ENCODE data around the gene KRT12. TPM values are rescaled to one million over a fixed set of nuclear protein-coding genes. Genes with fewer than 3 reads are reported as not detected.
"Not testable (repeated sequence)": the region's sequence is repeated elsewhere in the genome, so short reads cannot be mapped to it uniquely, and the experiment has no call there.

Gene KRT12
- total RNA-seq, 2 experiments from 2014 or later = not detected

- Mint-ChIP-seq H3K4me1 (peaks cover 35% of the 10 kb centered on the region), H3K27me3 (peaks cover 5% of the 10 kb centered on the region), H3K36me3 (ENCODE audit: low read depth) (peaks cover 7% of the 10 kb centered on the region), H3K4me3 (no peak overlapping the region), H3K9me3 (no peaks in the 10 kb centered on the region), H3K27ac (no peak overlapping the region)
- ChIA-PET CTCF (no interaction called here), POLR2A (no interaction called here)
- DNase-seq = no peak
Observed at GRCh38 chr17:40824015-40824832, 42.8 kb downstream of the KRT12 start.

- H3K27ac Mint-ChIP-seq = no peak within 1 kb of the TSS
- H3K4me3 Mint-ChIP-seq = no peak within 1 kb of the TSS
- peaks cover 41% of the 10 kb centered on the region for H3K4me1 Mint-ChIP-seq
- H3K27me3 Mint-ChIP-seq = peaks cover 5% of the 10 kb centered on the region
- ChIA-PET CTCF (no interaction called here), POLR2A (no interaction called here)
- H3K9me3 Mint-ChIP-seq = no peaks in the 10 kb centered on the region
- peaks cover 19% of the 10 kb centered on the region for H3K36me3 Mint-ChIP-seq (ENCODE audit: low read depth)
- no peak for DNase-seq
Observed at GRCh38 chr17:40822132-40822812, 44.8 kb downstream of the KRT12 start, which contains the start of gene KRT10. TSS of gene KRT10 (minus strand) at chr17:40822614. CDS start at chr17:40822585, 29 bp downstream.

- no peak for DNase-seq
- ChIA-PET CTCF (no interaction called here), POLR2A (no interaction called here)
- Mint-ChIP-seq H3K4me1 (peaks cover 45% of the 10 kb centered on the region), H3K4me3 (no peak overlapping the region), H3K27me3 (peaks cover 5% of the 10 kb centered on the region), H3K36me3 (ENCODE audit: low read depth) (peaks cover 24% of the 10 kb centered on the region), H3K27ac (no peak overlapping the region), H3K9me3 (no peaks in the 10 kb centered on the region)
Observed at GRCh38 chr17:40821536-40821935, 45.5 kb downstream of the KRT12 start.

- CTCF ChIA-PET = interaction anchor here (1.0 kb wide), 2 partner anchors 828 to 868 kb away, joined by 3 to 4 read pairs; no protein-coding TSS in a partner anchor
- H3K4me1 Mint-ChIP-seq = peaks cover 42% of the 10 kb centered on the region
- no peak for DNase-seq
- POLR2A ChIA-PET = interaction anchor here (2.6 kb wide), 1 partner anchor 173 kb away, joined by 19 read pairs; the partner anchor contains the start of gene SMARCE1
- peak overlapping the region; percentile 30 for H3K4me3 Mint-ChIP-seq
- H3K36me3 Mint-ChIP-seq (ENCODE audit: low read depth) = peaks cover 24% of the 10 kb centered on the region
- H3K27me3 Mint-ChIP-seq = no peaks in the 10 kb centered on the region
- no peaks in the 10 kb centered on the region for H3K9me3 Mint-ChIP-seq
- H3K27ac Mint-ChIP-seq = no peak overlapping the region
Observed at GRCh38 chr17:40820228-40820838, 46.7 kb downstream of the KRT12 start.

GRCh38 chr17:40819528-40820125 lies 47.4 kb downstream of the KRT12 start:
- ChIA-PET POLR2A (interaction anchor here (1.3 to 2.6 kb wide), 3 partner anchors 172 to 870 kb away, joined by 3 to 19 read pairs (median 6); partner anchors contain the start of gene SMARCE1), CTCF (interaction anchor here (0.6 to 2.4 kb wide), 10 partner anchors 16 to 869 kb away, joined by 3 to 11 read pairs (median 4); no protein-coding TSS in a partner anchor)
- peaks cover 24% of the 10 kb centered on the region for H3K36me3 Mint-ChIP-seq (ENCODE audit: low read depth)
- peaks cover 1% of the 10 kb centered on the region for H3K27me3 Mint-ChIP-seq
- H3K4me3 Mint-ChIP-seq = peak overlapping the region; percentile 74
- H3K9me3 Mint-ChIP-seq = no peaks in the 10 kb centered on the region
- DNase-seq = no peak
- peaks cover 42% of the 10 kb centered on the region for H3K4me1 Mint-ChIP-seq
- H3K27ac Mint-ChIP-seq = peak overlapping the region; percentile 69

- peaks cover 8% of the 10 kb centered on the region for H3K27me3 Mint-ChIP-seq
- peak overlapping the region; percentile 85 for H3K4me3 Mint-ChIP-seq
- H3K27ac Mint-ChIP-seq = peak overlapping the region; percentile 81
- CTCF ChIA-PET = interaction anchor here (0.6 to 2.4 kb wide), 14 partner anchors 14 to 1199 kb away, joined by 3 to 11 read pairs (median 3); partner anchors contain the start of gene EIF1
- H3K9me3 Mint-ChIP-seq = no peaks in the 10 kb centered on the region
- POLR2A ChIA-PET = interaction anchor here (0.6 to 2.6 kb wide), 11 partner anchors 14 to 871 kb away, joined by 3 to 19 read pairs (median 5); partner anchors contain the start of genes EIF1, KRTAP16-1 and SMARCE1
- peaks cover 38% of the 10 kb centered on the region for H3K4me1 Mint-ChIP-seq
- DNase-seq = peak; percentile 87
- peaks cover 24% of the 10 kb centered on the region for H3K36me3 Mint-ChIP-seq (ENCODE audit: low read depth)
Observed at GRCh38 chr17:40818733-40819527, 48.1 kb downstream of the KRT12 start.

- Mint-ChIP-seq H3K27ac (peak overlapping the region; percentile 81), H3K9me3 (no peaks in the 10 kb centered on the region), H3K4me3 (peak overlapping the region; percentile 85), H3K27me3 (peaks cover 11% of the 10 kb centered on the region), H3K4me1 (peaks cover 37% of the 10 kb centered on the region), H3K36me3 (ENCODE audit: low read depth) (peaks cover 24% of the 10 kb centered on the region)
- POLR2A ChIA-PET = interaction anchor here (0.6 to 2.6 kb wide), 11 partner anchors 15 to 871 kb away, joined by 3 to 19 read pairs (median 5); partner anchors contain the start of genes EIF1, KRTAP16-1 and SMARCE1
- CTCF ChIA-PET = interaction anchor here (0.7 to 2.4 kb wide), 12 partner anchors 15 to 1200 kb away, joined by 3 to 11 read pairs (median 3); no protein-coding TSS in a partner anchor
- no peak for DNase-seq
Observed at GRCh38 chr17:40818343-40818732, 48.7 kb downstream of the KRT12 start.

GRCh38 chr17:40817103-40817682 lies 49.8 kb downstream of the KRT12 start:
- no peaks in the 10 kb centered on the region for H3K9me3 Mint-ChIP-seq
- peaks cover 16% of the 10 kb centered on the region for H3K27me3 Mint-ChIP-seq
- ChIA-PET CTCF (interaction anchor here (2.4 kb wide), 1 partner anchor 846 kb away, joined by 11 read pairs; no protein-coding TSS in a partner anchor), POLR2A (no interaction called here)
- peak overlapping the region; percentile 58 for H3K27ac Mint-ChIP-seq
- peaks cover 37% of the 10 kb centered on the region for H3K4me1 Mint-ChIP-seq
- H3K36me3 Mint-ChIP-seq (ENCODE audit: low read depth) = peaks cover 24% of the 10 kb centered on the region
- H3K4me3 Mint-ChIP-seq = peak overlapping the region; percentile 69
- no peak for DNase-seq

GRCh38 chr17:40816569-40816968 lies 50.5 kb downstream of the KRT12 start:
- ChIA-PET POLR2A (no interaction called here), CTCF (no interaction called here)
- Mint-ChIP-seq H3K9me3 (no peaks in the 10 kb centered on the region), H3K27ac (no peak overlapping the region), H3K36me3 (ENCODE audit: low read depth) (peaks cover 24% of the 10 kb centered on the region), H3K4me1 (peaks cover 37% of the 10 kb centered on the region), H3K4me3 (no peak overlapping the region), H3K27me3 (peaks cover 20% of the 10 kb centered on the region)
- no peak for DNase-seq

- Mint-ChIP-seq H3K9me3 (no peaks in the 10 kb centered on the region), H3K27ac (no peak overlapping the region), H3K4me3 (no peak overlapping the region), H3K36me3 (ENCODE audit: low read depth) (peaks cover 23% of the 10 kb centered on the region), H3K27me3 (peaks cover 27% of the 10 kb centered on the region), H3K4me1 (peaks cover 32% of the 10 kb centered on the region)
- POLR2A ChIA-PET = no interaction called here
- CTCF ChIA-PET = interaction anchor here (0.7 kb wide), 1 partner anchor 13 kb away, joined by 3 read pairs; no protein-coding TSS in a partner anchor
- DNase-seq = no peak
Observed at GRCh38 chr17:40815381-40815780, 51.6 kb downstream of the KRT12 start.

GRCh38 chr17:40814657-40815056 lies 52.4 kb downstream of the KRT12 start:
- POLR2A ChIA-PET = not testable (repeated sequence)
- Mint-ChIP-seq H3K4me1 (peaks cover 24% of the 10 kb centered on the region), H3K36me3 (ENCODE audit: low read depth) (peaks cover 20% of the 10 kb centered on the region)

More at GRCh38 chr17:40814657-40815056, 52.4 kb downstream of the KRT12 start:
- CTCF ChIA-PET, H3K9me3 Mint-ChIP-seq, H3K4me3 Mint-ChIP-seq, DNase-seq, H3K27ac Mint-ChIP-seq: not testable (repeated sequence)
- peaks cover 35% of the 10 kb centered on the region for H3K27me3 Mint-ChIP-seq

Data from activated CD4-positive, alpha-beta memory T cell treated with anti-CD3 and anti-CD28 coated beads, Interleukin-2, amount 10 ng/mL, durations not matched to agents 7 days and 5 days (primary cell).